Mesenchymal stem cell (in vitro differentiated cells and primary cell): ENCODE data around the gene TMPO.

Experiments
- DNase-seq: peaks from one replicate; pipeline ENCODE4 v3.0.0-alpha.2; 2013
- H2AFZ ChIP-seq: one replicate; pipeline ENCODE4 v1.6.1; 2013; ENCODE audit warnings: low read depth, mild to moderate bottlenecking, control low read depth, inconsistent platforms, low read length, moderate library complexity
- H2AK5ac ChIP-seq: 2 replicates; pipeline ENCODE4 v1.6.1; 2013; ENCODE audit warnings: low read length, moderate library complexity, mild to moderate bottlenecking, inconsistent platforms; ENCODE audit not compliant: severe bottlenecking
- H2BK120ac ChIP-seq: one replicate; pipeline ENCODE4 v1.6.1; 2013; ENCODE audit warnings: low read depth, mild to moderate bottlenecking, inconsistent platforms, low read length, moderate library complexity
- H2BK12ac ChIP-seq, 2 experiments: one replicate each; pipeline ENCODE4 v1.6.1; 2013; ENCODE audit warnings: inconsistent platforms in 2 of 2, low read length in 2 of 2, mild to moderate bottlenecking in 2 of 2, moderate library complexity in 2 of 2, control low read depth in 1 of 2
- H2BK15ac ChIP-seq: one replicate; pipeline ENCODE4 v1.6.1; 2013; ENCODE audit warnings: mild to moderate bottlenecking, low read depth, inconsistent platforms; ENCODE audit not compliant: poor library complexity, severe bottlenecking
- H2BK5ac ChIP-seq: 2 replicates; pipeline ENCODE4 v1.6.1; 2013; ENCODE audit warnings: low read depth, mild to moderate bottlenecking, low read length, control low read depth, inconsistent platforms; ENCODE audit not compliant: poor library complexity, severe bottlenecking
- H3K14ac ChIP-seq, 2 experiments: one replicate each; pipeline ENCODE4 v1.6.1; 2013; ENCODE audit warnings: inconsistent platforms in 2 of 2, low read length in 2 of 2, control low read depth in 1 of 2, mild to moderate bottlenecking in 1 of 2, moderate library complexity in 1 of 2
- H3K18ac ChIP-seq, 2 experiments: one replicate each; pipeline ENCODE4 v1.6.1; 2013; ENCODE audit warnings: inconsistent platforms in 2 of 2, low read length in 2 of 2, control low read depth in 1 of 2, low read depth in 1 of 2, mild to moderate bottlenecking in 1 of 2
- H3K23ac ChIP-seq, 2 experiments: one replicate each; pipeline ENCODE4 v1.6.1; 2013; ENCODE audit warnings: inconsistent platforms in 2 of 2, low read length in 2 of 2, mild to moderate bottlenecking in 2 of 2, moderate library complexity in 2 of 2, control low read depth in 1 of 2
- H3K27ac ChIP-seq: 2 replicates; pipeline ENCODE4 v1.5.1; 2013; ENCODE audit warnings: mild to moderate bottlenecking, moderate library complexity, low read length, control low read depth, inconsistent platforms; ENCODE audit not compliant: poor library complexity, severe bottlenecking
- H3K27me3 ChIP-seq, 2 experiments: 2 replicates each; pipeline versions ENCODE4 v1.6.1 to v1.7.0; 2013; ENCODE audit warnings: low read length in 2 of 2, mild to moderate bottlenecking in 2 of 2, moderate library complexity in 2 of 2, control low read depth in 1 of 2, inconsistent platforms in 1 of 2; ENCODE audit not compliant: control insufficient read depth in 1 of 2, insufficient read depth in 1 of 2
- H3K36me3 ChIP-seq, 2 experiments: 2 replicates each; pipeline versions ENCODE4 v1.6.1 to v1.7.0; 2013; ENCODE audit warnings: low read length in 2 of 2, control low read depth in 1 of 2, inconsistent platforms in 1 of 2, low read depth in 1 of 2, mild to moderate bottlenecking in 1 of 2; ENCODE audit not compliant: insufficient read depth in 2 of 2, control insufficient read depth in 1 of 2
- H3K4ac ChIP-seq, 2 experiments: one replicate each; pipeline ENCODE4 v1.6.1; 2013; ENCODE audit warnings: inconsistent platforms in 2 of 2, low read length in 2 of 2, mild to moderate bottlenecking in 2 of 2, moderate library complexity in 2 of 2, control low read depth in 1 of 2, low read depth in 1 of 2
- H3K4me1 ChIP-seq: 2 replicates; pipeline ENCODE4 v1.6.1; 2013; ENCODE audit warnings: low read depth, low read length, control low read depth; ENCODE audit not compliant: control insufficient read depth, insufficient read depth
- H3K4me2 ChIP-seq: 2 replicates; pipeline ENCODE4 v1.6.1; 2013; ENCODE audit warnings: low read length, mild to moderate bottlenecking, inconsistent platforms; ENCODE audit not compliant: poor library complexity, severe bottlenecking
- H3K4me3 ChIP-seq, 2 experiments: 2 replicates each; pipeline versions ENCODE4 v1.5.1 to v1.7.0; 2013; ENCODE audit warnings: low read length in 2 of 2, mild to moderate bottlenecking in 2 of 2, control low read depth in 1 of 2, low read depth in 1 of 2; ENCODE audit not compliant: insufficient read depth in 1 of 2
- H3K79me1 ChIP-seq: replicated peaks from 2 replicates; pipeline ENCODE4 v1.6.1; 2013; ENCODE audit warnings: mild to moderate bottlenecking, control low read depth, low read length, inconsistent platforms; ENCODE audit not compliant: poor library complexity, severe bottlenecking
- H3K9ac ChIP-seq: 2 replicates; pipeline ENCODE4 v1.7.0; 2013; ENCODE audit warnings: mild to moderate bottlenecking, low read length, moderate library complexity
- H3K9me3 ChIP-seq: 2 replicates; pipeline ENCODE4 v1.7.0; 2013; ENCODE audit warnings: mild to moderate bottlenecking, low read length; ENCODE audit not compliant: control insufficient read depth
- H4K8ac ChIP-seq: one replicate; pipeline ENCODE4 v1.6.1; 2013; ENCODE audit warnings: inconsistent platforms, mild to moderate bottlenecking, low read length, moderate library complexity
- H4K91ac ChIP-seq: one replicate; pipeline ENCODE4 v1.6.1; 2013; ENCODE audit warnings: mild to moderate bottlenecking, low read length, inconsistent platforms
- WGBS: methylation state at CpG from one replicate; pipeline ENCODE4 v1.1.7; 2013; ENCODE audit warnings: mixed read lengths; 5-methylcytosine and 5-hydroxymethylcytosine counted together

TMPO gene

GRCh38 chr12:98519257-98519907 lies 4.0 kb downstream of the TMPO start:
- Histone ChIP-seq H2BK120ac (no peak overlapping the region), H3K18ac (no peak overlapping the region), H2BK5ac (no peak overlapping the region), H3K27me3 (no peaks in the 10 kb centered on the region), H3K14ac (no peak overlapping the region), H3K36me3 (peaks cover 0 to 4% of the 10 kb centered on the region in 2 experiments), H3K27ac (no peak overlapping the region), H3K4ac (no peak overlapping the region), H3K9me3 (no peaks in the 10 kb centered on the region), H3K4me1 (peaks cover 8% of the 10 kb centered on the region), H3K4me3 (no peak overlapping the region), H4K8ac (no peak overlapping the region), H4K91ac (no peak overlapping the region), H3K4me2 (no peak overlapping the region), H2BK12ac (no peak overlapping the region), H3K23ac (no peak overlapping the region), H2AK5ac (no peak overlapping the region), H3K9ac (no peak overlapping the region), H3K79me1 (peaks cover 2% of the 10 kb centered on the region), H2BK15ac (no peak overlapping the region), H2AFZ (no peak overlapping the region)
- 95% methylated on average over 7 of the region's 13 CpGs for WGBS
- DNase-seq, result no peak

GRCh38 chr12:98530068-98530467 lies 14.7 kb downstream of the TMPO start:
- H3K9me3 ChIP-seq, result no peaks in the 10 kb centered on the region
- H3K4me2 ChIP-seq, result no peak overlapping the region
- H3K27ac ChIP-seq, result no peak overlapping the region
- H3K36me3 ChIP-seq, result peaks cover 16 to 19% of the 10 kb centered on the region in 2 experiments
- H3K14ac ChIP-seq, result no peak overlapping the region
- no peak overlapping the region for H3K9ac ChIP-seq
- no peak overlapping the region for H3K18ac ChIP-seq
- H4K91ac ChIP-seq, result no peak overlapping the region
- H3K27me3 ChIP-seq, result no peaks in the 10 kb centered on the region
- H2BK5ac ChIP-seq, result no peak overlapping the region
- peaks cover 2% of the 10 kb centered on the region for H3K4me1 ChIP-seq
- no peak overlapping the region for H2BK120ac ChIP-seq
- no peak overlapping the region for H2BK15ac ChIP-seq
- H3K79me1 ChIP-seq, result peaks cover 11% of the 10 kb centered on the region
- no peak overlapping the region for H3K23ac ChIP-seq
- H2BK12ac ChIP-seq, result no peak overlapping the region
- H2AFZ ChIP-seq, result no peak overlapping the region
- H3K4me3 ChIP-seq, result no peak overlapping the region
- DNase-seq, result no peak
- WGBS, result 100% methylated on average over 1 of the region's 1 CpG
- no peak overlapping the region for H2AK5ac ChIP-seq
- no peak overlapping the region for H4K8ac ChIP-seq
- no peak overlapping the region for H3K4ac ChIP-seq

- Histone ChIP-seq H2BK15ac (no peak overlapping the region), H3K18ac (no peak overlapping the region), H2BK12ac (no peak overlapping the region), H2AFZ (no peak overlapping the region), H3K4me3 (no peak overlapping the region), H3K4ac (no peak overlapping the region), H3K23ac (no peak overlapping the region), H2AK5ac (no peak overlapping the region), H3K4me2 (no peak overlapping the region), H3K27me3 (no peaks in the 10 kb centered on the region), H3K36me3 (peaks cover 18 to 22% of the 10 kb centered on the region in 2 experiments), H2BK5ac (no peak overlapping the region), H3K14ac (no peak overlapping the region), H3K79me1 (peaks cover 11% of the 10 kb centered on the region), H3K4me1 (no peaks in the 10 kb centered on the region), H3K27ac (no peak overlapping the region), H4K91ac (no peak overlapping the region), H2BK120ac (no peak overlapping the region), H3K9me3 (no peaks in the 10 kb centered on the region), H3K9ac (no peak overlapping the region), H4K8ac (no peak overlapping the region)
- peak; percentile 76 for DNase-seq
- WGBS, result 85% methylated on average over 3 of the region's 4 CpGs
These were observed 17.4 kb downstream of the TMPO start for GRCh38 chr12:98532687-98533304.

GRCh38 chr12:98533723-98534251 lies 18.4 kb downstream of the TMPO start:
- H3K23ac ChIP-seq, result no peak overlapping the region
- DNase-seq, result peak; percentile 45
- H3K4ac ChIP-seq, result no peak overlapping the region
- no peak overlapping the region for H3K14ac ChIP-seq
- no peak overlapping the region for H2BK15ac ChIP-seq
- H3K27me3 ChIP-seq, result no peaks in the 10 kb centered on the region
- H3K18ac ChIP-seq, result no peak overlapping the region
- H2AK5ac ChIP-seq, result no peak overlapping the region
- H3K4me2 ChIP-seq, result no peak overlapping the region
- no peak overlapping the region for H3K9ac ChIP-seq
- no peak overlapping the region for H2BK120ac ChIP-seq
- H3K4me3 ChIP-seq, result no peak overlapping the region
- no peak overlapping the region for H2BK5ac ChIP-seq
- WGBS, result 100% methylated on average over 4 of the region's 4 CpGs
- H3K36me3 ChIP-seq, result peaks cover 13 to 22% of the 10 kb centered on the region in 2 experiments
- no peak overlapping the region for H3K27ac ChIP-seq
- H2AFZ ChIP-seq, result no peak overlapping the region
- H2BK12ac ChIP-seq, result no peak overlapping the region
- H4K91ac ChIP-seq, result no peak overlapping the region
- H3K79me1 ChIP-seq, result peaks cover 11% of the 10 kb centered on the region
- no peak overlapping the region for H4K8ac ChIP-seq
- H3K4me1 ChIP-seq, result no peaks in the 10 kb centered on the region
- no peaks in the 10 kb centered on the region for H3K9me3 ChIP-seq
